ENCODE measurements around the gene STRADA.

DNA sequence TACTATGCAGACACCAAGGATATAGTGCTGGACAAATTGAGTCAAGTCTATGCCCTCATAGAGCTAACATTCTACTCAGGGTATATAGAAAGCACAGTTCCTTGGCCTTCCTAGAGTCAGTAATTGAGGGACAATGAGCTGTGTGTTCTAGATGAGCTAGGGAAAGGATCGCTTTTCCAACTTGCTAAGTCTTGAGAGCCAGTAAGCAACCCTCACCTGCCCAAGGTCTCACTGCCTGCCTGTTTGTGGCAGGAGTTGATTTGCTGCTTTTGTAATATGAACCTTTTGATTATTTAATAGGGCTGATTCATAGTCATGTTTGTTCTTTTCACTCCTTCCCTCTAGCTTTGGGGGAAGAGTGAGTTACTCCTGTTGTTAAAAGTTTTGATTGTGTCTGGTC lies 38.9 kb upstream of the STRADA start:
- TF ChIP-seq EZH2 (IDR thresholded peaks at IDR 0.05; ENCODE audit: low read depth, low read length, severe bottlenecking), result no peak
- no peak for TF ChIP-seq YY1 (IDR thresholded peaks at IDR 0.05; ENCODE audit: low read depth, low read length)
- no peak for TF ChIP-seq TBP (IDR thresholded peaks at IDR 0.05; ENCODE audit: low read depth, low read length)
- TF ChIP-seq CTCF (IDR thresholded peaks at IDR 0.05; ENCODE audit: control extremely low read depth in 1 of 3, insufficient read depth in 1 of 3, low read depth in 1 of 3, low read length in 3 of 3), result no peak
- no peak for TF ChIP-seq RXRA (IDR thresholded peaks at IDR 0.05; ENCODE audit: insufficient read depth, low read depth, low read length)
- TF ChIP-seq TCF12 (IDR thresholded peaks at IDR 0.05; ENCODE audit: low read depth, low read length), result no peak
- no peak for TF ChIP-seq POLR2A (IDR thresholded peaks at IDR 0.05; ENCODE audit: control extremely low read depth in 1 of 2, low read depth in 2 of 2, low read length in 2 of 2)
- no peak for TF ChIP-seq POLR2AphosphoS5 (IDR thresholded peaks at IDR 0.05; ENCODE audit: low read depth, low read length)
- TF ChIP-seq JUND (IDR thresholded peaks at IDR 0.05; ENCODE audit: low read length), result no peak

Measured in H1 (cell line).